HepG2 (cell line): Measurements from ENCODE around the gene PSKH1. TPM values are rescaled to one million over a fixed set of nuclear protein-coding genes. Genes with fewer than 3 reads are reported as not detected.

Experiments used
- AHR ChIP-seq: IDR thresholded peaks from 2 replicates; pipeline ENCODE4 v1.6.1; 2018; ENCODE audit warnings: missing genetic modification reagents, missing compliant biosample characterization
- CENPT ChIP-seq: sonication (generic); formaldehyde crosslinking; IDR thresholded peaks from 2 replicates; pipeline ENCODE4 v1.8.0; 2022; ENCODE audit warnings: low read depth, mild to moderate bottlenecking, moderate library complexity, missing genetic modification reagents
- ETS1 ChIP-seq: sonication (generic); formaldehyde crosslinking; IDR thresholded peaks from 2 replicates; pipeline ENCODE4 v1.4.0; 2020; ENCODE audit warnings: missing genetic modification reagents
- ETV6 ChIP-seq: sonication (generic); formaldehyde crosslinking; conservative IDR thresholded peaks from 2 replicates; pipeline ENCODE4 v1.4.0; 2020; ENCODE audit warnings: missing genetic modification reagents
- EZH2 ChIP-seq: conservative IDR thresholded peaks from 2 replicates; pipeline ENCODE4 v1.6.1; 2012; ENCODE audit warnings: mild to moderate bottlenecking, low read depth, low read length, moderate library complexity
- FLYWCH1 ChIP-seq: sonication (generic); formaldehyde crosslinking; IDR thresholded peaks from 2 replicates; pipeline ENCODE4 v1.8.1; 2023; ENCODE audit warnings: mild to moderate bottlenecking, missing genetic modification reagents
- HOXA5 ChIP-seq: sonication (generic); formaldehyde crosslinking; IDR thresholded peaks from 2 replicates; pipeline ENCODE4 v1.4.0; 2020; ENCODE audit warnings: missing genetic modification reagents
- KDM2A ChIP-seq: sonication (generic); formaldehyde crosslinking; IDR thresholded peaks from 2 replicates; pipeline ENCODE4 v1.4.0; 2020; ENCODE audit warnings: low read depth, missing genetic modification reagents, borderline replicate concordance
- POLR2G ChIP-seq: fragments of 200-400 bp; formaldehyde crosslinking; IDR thresholded peaks from 2 replicates; pipeline ENCODE4 v1.6.1; 2018; ENCODE audit warnings: mild to moderate bottlenecking, low read depth, low read length, moderate library complexity
- REPIN1 ChIP-seq: sonication (generic); formaldehyde crosslinking; IDR thresholded peaks from 2 replicates; pipeline ENCODE4 v1.8.0; 2022; ENCODE audit warnings: missing genetic modification reagents, low read depth, mild to moderate bottlenecking, borderline replicate concordance
- TERF1 ChIP-seq: sonication (generic); formaldehyde crosslinking; IDR thresholded peaks from 2 replicates; pipeline ENCODE4 v1.8.0; 2022; ENCODE audit warnings: mild to moderate bottlenecking, missing genetic modification reagents, moderate library complexity
- ZBTB1 ChIP-seq: sonication (generic); formaldehyde crosslinking; IDR thresholded peaks from 2 replicates; pipeline ENCODE4 v1.4.0; 2020; ENCODE audit warnings: missing genetic modification reagents, borderline replicate concordance
- ZFP91 ChIP-seq: sonication (generic); formaldehyde crosslinking; IDR thresholded peaks from 2 replicates; pipeline ENCODE4 v1.9.0; 2022; ENCODE audit warnings: missing genetic modification reagents, mild to moderate bottlenecking, borderline replicate concordance
- ZFX ChIP-seq: sonication (generic); formaldehyde crosslinking; IDR thresholded peaks from 2 replicates; pipeline ENCODE4 v1.4.0; 2020; ENCODE audit warnings: mild to moderate bottlenecking, low read depth, missing genetic modification reagents, moderate library complexity
- ZNF101 ChIP-seq: sonication (generic); formaldehyde crosslinking; IDR thresholded peaks from 2 replicates; pipeline ENCODE4 v1.4.0; 2020; ENCODE audit warnings: mild to moderate bottlenecking, low read depth, missing genetic modification reagents, borderline replicate concordance
- ZNF280D ChIP-seq: sonication (generic); formaldehyde crosslinking; IDR thresholded peaks from 2 replicates; pipeline ENCODE4 v1.5.1; 2020; ENCODE audit warnings: mild to moderate bottlenecking, missing genetic modification reagents
- ZNF383 ChIP-seq: sonication (generic); formaldehyde crosslinking; IDR thresholded peaks from 2 replicates; pipeline ENCODE4 v1.4.0; 2020; ENCODE audit warnings: missing genetic modification reagents, mild to moderate bottlenecking, borderline replicate concordance
- ZNF44 ChIP-seq: sonication (generic); formaldehyde crosslinking; IDR thresholded peaks from 2 replicates; pipeline ENCODE4 v1.5.1; 2020; ENCODE audit warnings: mild to moderate bottlenecking, missing genetic modification reagents
- ZNF678 ChIP-seq: sonication (generic); formaldehyde crosslinking; IDR thresholded peaks from 2 replicates; pipeline ENCODE4 v1.4.0; 2020; ENCODE audit warnings: mild to moderate bottlenecking, missing genetic modification reagents
- ZNF746 ChIP-seq: sonication (generic); formaldehyde crosslinking; IDR thresholded peaks from 2 replicates; pipeline ENCODE4 v1.8.0; 2022; ENCODE audit warnings: mild to moderate bottlenecking, missing genetic modification reagents
- ZNF891 ChIP-seq: sonication (generic); formaldehyde crosslinking; IDR thresholded peaks from 2 replicates; pipeline ENCODE4 v1.5.0; 2020; ENCODE audit warnings: mild to moderate bottlenecking, missing genetic modification reagents
- polyA plus RNA-seq, 8 experiments: library from polyadenylated mRNA; depleted of rRNA in 3 of 8; stranded (reverse) in 7 of 8; unstranded in 1 of 8; fragments of >200 nt; fragmentation: Illumina TruSeq in 4 of 8; extraction: Trizol in 4 of 8; gene quantifications; 2 replicates each; pipeline versions ENCODE4 v1.2.1 to v1.2.3, GENCODE V29; 2011 to 2016; ENCODE audit warnings: low read depth in 4 of 8, missing spikeins in 1 of 8, mixed read lengths in 1 of 8; ENCODE audit not compliant: insufficient read depth in 1 of 8
- total RNA-seq, 5 experiments: library from RNA; depleted of rRNA; stranded (reverse); fragments of >200 nt; fragmentation: Illumina TruSeq; extraction: Trizol; gene quantifications; 2 replicates each; pipeline ENCODE4 v1.2.3, GENCODE V29; 2016; ENCODE audit warnings: low read depth in 1 of 5

PSKH1 gene
- total and polyA plus RNA-seq, 2 of the 13 experiments (the other 11 are each of a cell fraction or from before 2014, with no cell fraction given), result 8.4 to 19.1 TPM

GRCh38 chr16:67872631-67873434, 20.2 kb upstream of the PSKH1 start, which contains the start of gene EDC4 (continued):
- TF ChIP-seq ZFP91 (CRISPR knock-in tag), result peak; percentile 97
- TF ChIP-seq FLYWCH1, result no peak; the same call in 1 of the 2 replicates
- no peak for TF ChIP-seq ZBTB1 (CRISPR knock-in tag)
- TF ChIP-seq ZNF44, result peak; percentile 51; the same call in 1 of the 2 replicates
- TF ChIP-seq ZFX (CRISPR knock-in tag), result peak; percentile 92
- TF ChIP-seq KDM2A, result peak; percentile 100
- no peak for TF ChIP-seq ZNF383
- TF ChIP-seq EZH2, result no peak
- peak; percentile 92; the same call in 1 of the 2 replicates for TF ChIP-seq ETS1
- no peak for TF ChIP-seq ZNF101
- peak; percentile 96 for TF ChIP-seq REPIN1 (CRISPR knock-in tag)
- TF ChIP-seq AHR (CRISPR knock-in tag), result 0 out of 2 replicates have a peak, but pooled peaks have one; percentile 38
- TF ChIP-seq POLR2G, result peak; percentile 93
- no peak for TF ChIP-seq ZNF678 (CRISPR knock-in tag)
- no peak; the same call in 1 of the 2 replicates for TF ChIP-seq TERF1 (CRISPR knock-in tag)
- TF ChIP-seq HOXA5, result peak; percentile 78
- no peak for TF ChIP-seq CENPT (CRISPR knock-in tag)
- no peak; the same call in none of the 2 replicates for TF ChIP-seq ZNF746 (CRISPR knock-in tag)
- peak; percentile 86 for TF ChIP-seq ZNF891 (CRISPR knock-in tag)
- TF ChIP-seq ETV6 (CRISPR knock-in tag), result peak; percentile 67; the same call in 1 of the 2 replicates
- no peak for TF ChIP-seq ZNF280D (CRISPR knock-in tag)
